Measurements from ENCODE around the gene ZCCHC9.

ZCCHC9 gene

DNA sequence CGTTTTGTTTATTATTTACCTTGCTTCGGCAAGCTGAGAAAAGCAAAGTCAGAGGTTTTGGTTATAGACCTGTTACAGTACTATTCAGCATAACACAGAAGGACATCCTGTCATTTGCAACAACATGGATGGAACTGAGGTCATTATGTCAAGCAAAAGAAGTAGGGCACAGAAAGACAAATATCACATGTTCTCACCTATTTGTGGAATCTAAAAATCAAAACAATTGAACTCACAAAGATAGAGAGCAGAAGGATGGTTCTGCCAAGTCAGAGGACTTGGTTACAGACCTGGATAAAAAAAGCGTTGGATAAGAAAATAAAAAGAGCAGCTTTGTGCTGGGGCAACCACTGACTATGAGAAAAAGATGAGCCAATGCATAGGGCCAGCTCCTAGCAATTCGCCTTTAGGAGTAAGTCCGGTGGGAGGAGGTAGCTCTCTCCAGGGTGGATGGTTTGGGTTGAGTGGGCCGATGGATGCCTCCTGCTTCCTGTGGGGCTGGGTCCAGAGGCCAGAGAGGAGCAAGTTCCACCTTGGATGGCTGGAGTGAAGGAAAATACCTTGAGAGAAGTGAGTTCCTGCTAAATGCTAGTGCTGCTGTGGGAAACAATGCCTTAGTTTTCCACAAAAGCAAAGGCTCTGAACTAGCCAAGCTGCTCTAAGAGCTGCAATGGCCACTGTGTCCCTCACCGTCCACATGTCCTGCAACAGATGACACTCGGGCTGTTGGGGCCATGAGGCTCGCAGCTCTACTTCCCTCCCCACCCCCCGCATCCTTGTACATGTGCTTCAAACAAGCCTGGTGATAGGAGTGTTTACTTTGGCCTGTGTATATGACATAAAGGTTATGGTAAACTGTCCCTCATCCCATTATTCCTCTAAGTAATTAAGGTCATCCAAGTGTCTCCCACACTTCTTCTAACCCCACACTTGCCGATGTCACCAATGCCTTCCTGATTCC, 54.2 kb downstream of the ZCCHC9 start:
- no peak for DNase-seq (ENCODE audit: extremely low read depth in 1 of 2, low read depth in 1 of 2)

DNA sequence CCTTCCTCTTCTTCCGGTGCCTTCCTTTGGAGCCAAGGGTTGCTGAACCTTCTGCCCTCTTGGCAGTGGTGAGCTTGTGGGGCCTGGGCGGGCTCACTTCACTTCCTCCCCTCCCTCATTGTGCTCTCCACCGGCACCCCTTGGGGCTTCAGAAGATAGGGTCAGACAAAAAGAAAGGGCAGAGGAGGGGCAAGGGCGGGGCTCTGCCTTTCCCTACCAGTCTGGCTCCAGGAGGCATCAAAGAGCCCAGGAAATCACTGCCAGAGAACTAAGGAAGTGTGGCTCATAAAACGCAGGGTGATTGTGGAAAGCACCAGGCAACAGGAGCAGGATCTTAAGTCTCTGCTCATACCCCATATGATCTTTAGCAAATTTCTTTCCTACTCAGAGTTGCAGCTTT, 57.7 kb downstream of the ZCCHC9 start:
- DNase-seq (ENCODE audit: extremely low read depth in 1 of 2, low read depth in 1 of 2), result no peak

DNA sequence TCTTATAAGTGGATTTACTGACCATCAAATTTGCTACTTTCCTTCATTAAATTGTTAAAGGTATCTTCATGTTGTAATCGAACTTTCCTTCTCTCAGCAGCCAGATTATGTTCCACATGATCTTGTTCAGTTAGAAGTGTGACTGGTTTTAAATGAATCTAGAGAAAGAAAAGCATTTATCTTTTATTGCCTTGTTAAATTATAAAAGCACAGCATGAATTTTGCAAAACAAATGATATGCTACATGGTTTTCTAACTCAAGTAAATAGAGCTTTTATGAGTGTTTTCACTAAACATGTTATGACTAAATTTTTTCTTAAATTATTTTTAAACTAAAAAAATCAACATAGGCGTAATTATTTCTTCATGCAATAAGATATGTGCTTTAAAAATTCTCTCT, 58.5 kb downstream of the ZCCHC9 start:
- no peak for DNase-seq (ENCODE audit: extremely low read depth in 1 of 2, low read depth in 1 of 2)

DNA sequence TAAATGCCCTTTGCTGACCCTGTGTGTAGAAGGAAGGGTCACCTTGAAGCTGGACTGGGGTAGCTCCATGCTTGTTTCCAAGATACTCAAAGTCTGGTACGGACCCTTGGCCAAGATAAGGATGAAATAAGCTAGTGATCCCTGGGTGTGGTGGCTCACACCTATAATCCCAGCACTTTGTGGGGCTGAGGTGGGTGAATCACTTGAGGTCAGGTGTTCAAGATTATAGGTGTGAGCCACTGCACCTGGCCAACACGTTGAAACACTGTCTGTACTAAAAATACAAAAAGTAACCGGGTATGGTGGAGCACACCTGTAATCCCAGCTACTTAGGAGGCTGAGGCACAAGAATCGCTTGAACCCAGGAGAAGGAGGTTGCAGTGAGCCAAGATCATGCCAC, 59.3 kb downstream of the ZCCHC9 start:
- DNase-seq (ENCODE audit: extremely low read depth in 1 of 2, low read depth in 1 of 2), result no peak

DNA sequence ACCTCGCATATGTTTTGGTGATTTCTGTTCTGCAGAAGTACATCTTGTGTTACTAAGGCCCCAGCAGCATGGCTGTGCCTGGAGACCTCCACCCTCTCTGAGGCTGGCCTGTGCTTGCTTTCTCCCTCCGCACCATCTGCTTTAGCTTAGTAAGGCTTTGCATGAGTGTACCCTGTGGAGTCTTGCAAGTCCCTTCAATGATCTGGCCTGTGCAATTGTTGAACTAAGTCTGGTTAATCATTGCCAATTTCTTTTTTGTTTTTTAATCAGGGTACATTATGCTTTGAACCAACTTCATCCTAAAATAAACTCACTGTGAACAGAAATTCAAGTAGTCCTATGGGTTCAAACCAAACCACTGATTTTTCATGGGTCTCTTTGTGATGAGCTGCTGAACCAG, 60.2 kb downstream of the ZCCHC9 start:
- DNase-seq (ENCODE audit: extremely low read depth in 1 of 2, low read depth in 1 of 2), result no peak

Data from activated CD8-positive, alpha-beta memory T cell treated with anti-CD3 and anti-CD28 coated beads for 1 hour (primary cell).